ENCODE results near the gene MB21D2.

The MB21D2 gene

DNA sequence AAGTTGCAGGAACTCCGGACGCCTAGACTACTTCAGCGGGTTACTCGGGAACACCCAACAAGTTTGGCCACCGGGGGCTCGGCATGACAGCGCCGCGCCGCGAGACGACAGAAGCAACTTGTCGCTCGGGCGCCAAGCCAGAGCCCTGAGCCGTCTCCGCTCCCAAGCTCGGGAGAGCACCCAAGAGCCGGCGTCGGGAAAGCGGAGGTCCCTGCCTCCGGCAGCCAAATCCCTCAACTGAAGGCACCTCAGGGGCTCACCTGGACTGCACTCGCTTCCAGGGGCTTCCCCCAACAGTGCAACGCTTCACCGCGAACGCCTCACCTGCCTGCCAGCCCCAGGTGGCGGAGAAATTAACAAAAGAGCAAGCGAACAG lies 640 bp downstream of the MB21D2 start:
- H3K27me3 ChIP-seq (replicated peaks; ENCODE audit: insufficient read depth, low read length): no peaks in the 10 kb centered on the region
- no peaks in the 10 kb centered on the region for H3K9me2 ChIP-seq (replicated peaks; ENCODE audit: insufficient read depth, low read length)
- peak overlapping the region; percentile 93 for H3K4me3 ChIP-seq (ENCODE audit: low read length)
- H3K36me3 ChIP-seq (replicated peaks; ENCODE audit: insufficient read depth, low read length): no peaks in the 10 kb centered on the region
- peak; percentile 84 for DNase-seq
- peaks cover 5% of the 10 kb centered on the region; the same call in 1 of the 2 replicates for H3K4me1 ChIP-seq (ENCODE audit: low read length)
- H3K4me2 ChIP-seq (ENCODE audit: low read depth, low read length): peak overlapping the region; percentile 58
- TF ChIP-seq, protein P1, sequence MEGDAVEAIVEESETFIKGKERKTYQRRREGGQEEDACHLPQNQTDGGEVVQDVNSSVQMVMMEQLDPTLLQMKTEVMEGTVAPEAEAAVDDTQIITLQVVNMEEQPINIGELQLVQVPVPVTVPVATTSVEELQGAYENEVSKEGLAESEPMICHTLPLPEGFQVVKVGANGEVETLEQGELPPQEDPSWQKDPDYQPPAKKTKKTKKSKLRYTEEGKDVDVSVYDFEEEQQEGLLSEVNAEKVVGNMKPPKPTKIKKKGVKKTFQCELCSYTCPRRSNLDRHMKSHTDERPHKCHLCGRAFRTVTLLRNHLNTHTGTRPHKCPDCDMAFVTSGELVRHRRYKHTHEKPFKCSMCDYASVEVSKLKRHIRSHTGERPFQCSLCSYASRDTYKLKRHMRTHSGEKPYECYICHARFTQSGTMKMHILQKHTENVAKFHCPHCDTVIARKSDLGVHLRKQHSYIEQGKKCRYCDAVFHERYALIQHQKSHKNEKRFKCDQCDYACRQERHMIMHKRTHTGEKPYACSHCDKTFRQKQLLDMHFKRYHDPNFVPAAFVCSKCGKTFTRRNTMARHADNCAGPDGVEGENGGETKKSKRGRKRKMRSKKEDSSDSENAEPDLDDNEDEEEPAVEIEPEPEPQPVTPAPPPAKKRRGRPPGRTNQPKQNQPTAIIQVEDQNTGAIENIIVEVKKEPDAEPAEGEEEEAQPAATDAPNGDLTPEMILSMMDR (IDR thresholded peaks at IDR 0.05; ENCODE audit: low read length): no peak; the same call in 1 of the 2 replicates
- TF ChIP-seq EZH2 (optimal IDR thresholded peaks at IDR 0.05; ENCODE audit: low read depth, low read length) (no peak), EZH2phosphoT487 (IDR thresholded peaks at IDR 0.05; ENCODE audit: low read length) (no peak)
- H3K79me2 ChIP-seq (ENCODE audit: low read length): peaks cover 17% of the 10 kb centered on the region
- H4K20me1 ChIP-seq (ENCODE audit: insufficient read depth, low read length): no peaks in the 10 kb centered on the region
- peak overlapping the region; percentile 75 for H3K9ac ChIP-seq (ENCODE audit: low read length)
- peaks cover 5% of the 10 kb centered on the region; the same call in 1 of the 2 replicates for H3F3A ChIP-seq (ENCODE audit: insufficient read depth, low read length)
- no peaks in the 10 kb centered on the region for H3K9me3 ChIP-seq (replicated peaks; ENCODE audit: insufficient read depth, low read length)
- peak overlapping the region; percentile 61; the same call in 1 of the 2 replicates for H3K27ac ChIP-seq (ENCODE audit: low read length)
- H2AFZ ChIP-seq (ENCODE audit: low read length): peak overlapping the region; percentile 94

DNA sequence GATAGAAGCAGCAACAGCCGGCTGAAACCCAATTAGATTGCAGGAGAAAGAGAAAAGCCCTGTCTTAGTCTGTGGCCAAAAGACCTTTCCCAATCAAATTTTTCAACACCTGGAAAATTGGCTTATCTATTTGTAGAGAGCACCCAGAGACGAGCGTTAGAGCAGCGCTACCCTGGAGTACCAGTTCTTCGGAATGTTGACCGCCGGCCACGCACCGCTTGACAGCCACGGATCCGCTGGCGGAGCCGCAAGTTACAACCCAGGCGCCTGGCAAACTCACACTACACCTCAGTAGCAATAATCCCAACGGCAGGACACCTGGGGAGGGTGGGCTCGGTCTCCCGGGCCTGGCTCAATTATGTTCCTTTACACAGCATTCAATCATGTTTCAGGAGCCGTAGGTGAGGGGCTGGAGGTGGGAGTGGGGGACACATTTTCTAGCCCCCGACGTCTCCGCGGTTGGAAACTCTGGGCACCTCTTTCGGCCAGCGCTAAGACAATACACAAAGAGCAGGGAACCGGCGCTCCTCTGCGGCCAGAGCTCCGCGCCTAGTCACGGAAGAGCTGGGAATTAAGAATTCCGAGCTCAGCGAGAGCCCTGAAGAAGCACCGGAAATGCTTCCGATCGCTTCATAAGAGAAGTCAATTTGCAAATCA lies 1.2 kb downstream of the MB21D2 start:
- Histone ChIP-seq H3K9me3 (replicated peaks; ENCODE audit: insufficient read depth, low read length) (no peaks in the 10 kb centered on the region), H3K36me3 (replicated peaks; ENCODE audit: insufficient read depth, low read length) (no peaks in the 10 kb centered on the region), H3K27ac (ENCODE audit: low read length) (peak overlapping the region; percentile 61; the same call in 1 of the 2 replicates), H3K9me2 (replicated peaks; ENCODE audit: insufficient read depth, low read length) (no peaks in the 10 kb centered on the region), H2AFZ (ENCODE audit: low read length) (peak overlapping the region; percentile 94), H3K4me3 (ENCODE audit: low read length) (peak overlapping the region; percentile 93), H3K9ac (ENCODE audit: low read length) (peak overlapping the region; percentile 75; the same call in 1 of the 2 replicates), H4K20me1 (ENCODE audit: insufficient read depth, low read length) (no peaks in the 10 kb centered on the region), H3K27me3 (replicated peaks; ENCODE audit: insufficient read depth, low read length) (no peaks in the 10 kb centered on the region), H3K4me2 (ENCODE audit: low read depth, low read length) (peak overlapping the region; percentile 58), H3F3A (ENCODE audit: insufficient read depth, low read length) (peaks cover 5% of the 10 kb centered on the region; the same call in 1 of the 2 replicates), H3K79me2 (ENCODE audit: low read length) (peaks cover 21% of the 10 kb centered on the region), H3K4me1 (ENCODE audit: low read length) (peaks cover 5% of the 10 kb centered on the region; the same call in 1 of the 2 replicates)
- TF ChIP-seq EZH2 (optimal IDR thresholded peaks at IDR 0.05; ENCODE audit: low read depth, low read length) (no peak), EZH2phosphoT487 (IDR thresholded peaks at IDR 0.05; ENCODE audit: low read length) (no peak)
- TF ChIP-seq, protein P1 (IDR thresholded peaks at IDR 0.05; ENCODE audit: low read length): no peak
- no peak for DNase-seq

DNA sequence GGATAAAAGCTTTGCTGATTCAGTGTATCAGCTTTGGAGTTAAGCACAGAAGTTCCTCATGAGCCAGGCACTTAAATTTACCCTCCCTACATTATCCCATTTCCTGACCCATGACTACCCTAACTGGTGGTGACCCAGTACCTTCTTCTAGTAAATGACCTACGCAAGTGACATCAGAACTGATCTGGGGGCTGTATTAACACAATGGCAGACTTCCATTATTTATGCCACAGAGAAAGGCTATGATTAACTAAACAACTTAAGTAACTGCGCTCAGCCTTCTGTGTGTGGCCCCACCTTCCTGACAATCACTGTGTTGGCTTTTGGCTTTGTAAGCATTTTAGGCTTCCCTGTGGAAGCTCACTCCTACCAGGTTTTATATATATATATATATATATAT lies 1.9 kb downstream of the MB21D2 start:
- no peak overlapping the region for H3K27ac ChIP-seq (ENCODE audit: low read length)
- H2AFZ ChIP-seq (ENCODE audit: low read length): no peak overlapping the region
- no peak overlapping the region for H3K9ac ChIP-seq (ENCODE audit: low read length)
- H3K4me3 ChIP-seq (ENCODE audit: low read length): no peak overlapping the region
- TF ChIP-seq, protein P1 (IDR thresholded peaks at IDR 0.05; ENCODE audit: low read length): no peak
- TF ChIP-seq EZH2 (optimal IDR thresholded peaks at IDR 0.05; ENCODE audit: low read depth, low read length) (no peak), EZH2phosphoT487 (IDR thresholded peaks at IDR 0.05; ENCODE audit: low read length) (no peak)
- H3K4me1 ChIP-seq (ENCODE audit: low read length): peaks cover 5% of the 10 kb centered on the region; the same call in 1 of the 2 replicates
- no peaks in the 10 kb centered on the region for H3K9me3 ChIP-seq (replicated peaks; ENCODE audit: insufficient read depth, low read length)
- peaks cover 5% of the 10 kb centered on the region; the same call in 1 of the 2 replicates for H3F3A ChIP-seq (ENCODE audit: insufficient read depth, low read length)
- peaks cover 28% of the 10 kb centered on the region for H3K79me2 ChIP-seq (ENCODE audit: low read length)
- no peak overlapping the region for H3K4me2 ChIP-seq (ENCODE audit: low read depth, low read length)
- H3K36me3 ChIP-seq (replicated peaks; ENCODE audit: insufficient read depth, low read length): no peaks in the 10 kb centered on the region
- H3K27me3 ChIP-seq (replicated peaks; ENCODE audit: insufficient read depth, low read length): no peaks in the 10 kb centered on the region
- no peaks in the 10 kb centered on the region for H4K20me1 ChIP-seq (ENCODE audit: insufficient read depth, low read length)
- no peak for DNase-seq
- H3K9me2 ChIP-seq (replicated peaks; ENCODE audit: insufficient read depth, low read length): no peaks in the 10 kb centered on the region

All from MM.1S (cell line).